Measurements from ENCODE around the gene DEDD2.

Gene DEDD2

GRCh38 chr19:42228641-42229040 is 11.2 kb upstream of the DEDD2 start:
- no peak for DNase-seq (ENCODE audit: low read depth, low spot score)

DNA sequence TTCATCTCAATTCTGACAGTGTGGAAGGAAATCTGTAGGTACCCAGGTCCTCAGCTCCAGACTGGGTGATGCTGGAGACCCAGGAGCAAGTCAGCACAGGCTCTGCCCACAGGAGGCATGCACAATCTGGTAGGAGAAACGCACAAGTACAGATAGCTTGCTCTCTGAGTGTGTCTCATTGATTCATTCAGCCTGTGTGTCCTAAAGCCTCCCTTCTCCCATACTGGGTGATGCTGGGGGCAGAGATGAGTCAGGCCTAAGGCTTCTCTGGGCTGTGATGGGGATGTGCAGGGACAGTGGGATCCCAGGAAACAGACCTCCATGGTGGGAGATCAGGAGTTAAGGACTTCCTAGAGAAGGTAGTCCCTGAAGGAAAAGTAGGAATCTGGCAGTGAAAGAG is 9.4 kb upstream of the DEDD2 start:
- DNase-seq (ENCODE audit: low read depth, low spot score): no peak

DNA sequence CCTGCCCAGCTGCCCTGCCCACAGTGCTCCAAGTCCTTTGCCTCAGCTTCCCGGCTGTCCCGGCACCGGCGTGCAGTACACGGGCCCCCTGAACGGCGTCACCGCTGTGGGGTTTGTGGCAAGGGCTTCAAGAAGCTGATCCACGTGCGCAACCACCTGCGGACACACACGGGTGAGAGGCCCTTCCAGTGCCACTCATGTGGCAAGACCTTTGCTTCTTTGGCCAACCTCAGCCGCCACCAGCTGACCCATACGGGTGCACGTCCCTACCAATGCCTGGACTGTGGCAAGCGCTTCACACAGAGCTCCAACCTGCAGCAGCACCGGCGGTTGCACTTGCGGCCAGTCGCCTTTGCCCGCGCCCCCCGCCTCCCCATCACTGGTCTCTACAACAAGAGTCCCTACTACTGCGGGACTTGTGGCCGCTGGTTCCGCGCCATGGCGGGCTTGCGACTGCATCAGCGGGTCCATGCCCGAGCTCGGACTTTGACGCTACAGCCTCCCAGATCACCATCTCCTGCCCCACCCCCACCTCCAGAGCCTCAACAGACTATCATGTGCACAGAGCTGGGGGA is 8.3 kb upstream of the DEDD2 start:
- DNase-seq (ENCODE audit: low read depth, low spot score): no peak

DNA sequence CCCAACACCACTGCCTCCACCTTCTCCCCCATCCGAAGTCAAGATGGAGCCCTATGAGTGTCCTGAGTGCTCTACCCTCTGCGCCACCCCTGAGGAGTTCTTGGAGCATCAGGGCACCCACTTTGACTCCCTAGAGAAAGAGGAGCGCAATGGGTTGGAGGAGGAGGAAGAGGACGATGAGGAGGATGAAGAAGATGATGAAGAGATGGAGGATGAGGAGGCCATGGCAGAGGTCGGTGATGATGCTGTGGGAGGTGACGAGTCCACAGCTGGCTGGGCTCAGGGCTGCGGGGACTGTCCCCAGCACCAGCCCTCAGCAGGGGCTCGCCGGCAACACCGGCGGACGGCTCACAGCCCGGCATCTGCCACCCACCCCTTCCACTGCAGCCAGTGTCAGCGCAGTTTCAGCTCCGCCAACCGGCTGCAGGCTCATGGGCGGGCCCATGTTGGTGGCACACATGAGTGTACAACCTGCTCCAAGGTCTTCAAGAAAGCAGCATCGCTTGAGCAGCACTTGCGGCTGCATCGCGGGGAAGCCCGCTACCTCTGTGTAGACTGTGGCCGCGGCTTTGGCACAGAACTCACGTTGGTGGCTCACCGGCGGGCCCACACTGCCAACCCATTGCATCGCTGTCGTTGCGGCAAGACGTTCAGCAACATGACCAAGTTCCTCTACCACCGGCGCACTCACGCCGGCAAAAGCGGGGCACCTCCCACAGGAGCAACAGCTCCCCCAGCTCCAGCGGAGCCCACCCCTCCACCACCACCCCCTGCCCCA is 7.7 kb upstream of the DEDD2 start:
- no peak for DNase-seq (ENCODE audit: low read depth, low spot score)

DNA sequence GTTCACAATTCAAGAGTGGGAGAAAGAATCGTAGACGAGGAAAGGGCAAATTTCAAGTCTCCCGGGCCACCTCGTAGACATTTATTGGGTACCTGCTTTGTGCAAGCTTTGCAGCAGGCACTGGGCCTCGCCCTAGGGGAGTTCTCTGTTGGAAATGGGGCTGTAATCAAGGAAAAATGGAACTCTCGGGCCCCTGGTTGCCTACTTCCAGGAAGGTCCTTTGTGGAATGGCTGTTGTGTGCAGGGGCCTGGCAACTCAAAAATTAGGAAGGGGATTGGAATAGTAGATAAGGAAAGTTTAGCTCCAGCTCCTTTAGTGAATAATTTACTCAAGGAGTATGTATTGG is 3.2 kb upstream of the DEDD2 start:
- DNase-seq (ENCODE audit: low read depth, low spot score): no peak

DNA sequence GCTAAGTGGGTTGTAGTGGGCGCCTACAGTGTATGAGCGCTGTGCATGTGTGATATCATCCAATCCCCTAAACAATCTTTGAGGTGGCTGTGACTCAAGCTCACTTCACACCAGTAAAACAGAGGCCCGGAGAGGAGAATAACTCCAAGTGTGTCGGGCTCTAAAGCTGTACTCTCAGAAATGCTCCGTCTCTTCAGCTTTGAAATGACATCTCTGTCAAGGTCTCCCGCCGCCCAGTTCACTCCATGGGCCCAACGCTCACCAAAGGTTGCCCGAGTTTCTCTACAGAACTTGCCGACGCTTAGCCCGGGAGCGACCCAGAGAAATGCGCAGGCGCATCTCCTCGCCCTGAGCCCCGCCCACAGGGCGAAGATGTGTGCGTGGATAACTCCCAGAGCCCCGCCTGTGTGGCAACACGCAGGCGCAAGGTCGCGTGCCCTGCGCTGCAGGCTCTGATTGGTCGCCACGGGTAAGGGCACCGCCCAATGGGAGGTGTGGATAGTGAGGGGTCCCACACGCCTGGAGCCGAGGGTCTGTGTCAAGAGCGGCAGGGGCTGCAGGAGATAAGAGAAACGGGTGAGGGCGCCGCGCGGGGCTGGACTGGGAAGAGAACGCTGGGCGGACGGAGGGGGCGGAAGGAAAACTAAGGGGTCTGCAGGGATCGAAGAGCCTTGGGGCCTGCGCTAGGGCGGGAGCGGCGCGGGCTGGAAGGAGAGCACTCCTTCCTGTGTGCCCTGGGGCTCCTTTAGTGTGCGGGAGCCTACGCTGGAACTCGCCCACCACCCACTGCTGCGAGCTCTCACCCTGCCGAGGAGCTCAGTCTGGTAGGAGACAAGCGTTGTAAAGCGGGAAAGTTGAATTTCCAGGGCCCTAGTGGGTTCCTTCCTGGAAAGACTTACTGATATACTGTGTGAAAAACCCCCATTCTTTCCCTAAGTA is 2.6 kb upstream of the DEDD2 start, which contains the start of gene ZNF526:
Gene ZNF526 (plus strand): TSS at position 501 of the 939 bp plus-strand sequence. CDS start 4,092 bp downstream, outside the sequence.
- peak; percentile 96 for DNase-seq (ENCODE audit: low read depth, low spot score)

GRCh38 chr19:42216653-42217519 is 591 bp downstream of the DEDD2 start:
- no peak for DNase-seq (ENCODE audit: low read depth, low spot score)

DNA sequence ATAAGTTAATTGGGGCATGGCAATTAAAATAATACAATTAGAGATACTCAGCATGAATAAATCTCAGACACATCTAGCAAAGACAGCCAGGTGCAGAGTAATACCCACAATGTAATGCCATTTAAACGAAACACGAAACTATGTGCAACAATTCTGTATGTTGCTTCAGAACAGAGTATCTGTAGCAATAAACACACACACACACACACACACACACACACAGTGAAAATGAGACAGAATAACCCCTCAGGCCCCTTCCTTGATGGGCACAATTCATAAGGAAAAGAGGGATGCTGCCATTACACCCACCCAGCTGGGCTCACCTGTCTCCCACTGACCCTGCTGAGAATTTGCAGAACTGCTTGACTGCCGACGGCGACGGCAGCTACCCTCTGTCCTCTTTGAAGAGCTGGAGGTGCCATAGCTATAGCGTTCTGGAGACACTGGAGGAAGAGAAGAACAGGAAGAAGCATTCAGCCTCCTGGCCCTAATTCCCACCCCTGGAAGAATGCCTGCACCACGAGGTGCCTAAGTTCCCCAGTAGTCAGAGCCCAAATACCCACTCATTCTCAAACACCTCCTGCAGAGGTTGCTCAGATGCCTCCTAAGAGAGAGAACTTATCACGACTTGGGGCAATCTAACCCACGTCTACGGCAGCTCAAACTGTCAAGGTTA is 2.5 kb downstream of the DEDD2 start:
- no peak for DNase-seq (ENCODE audit: low read depth, low spot score)

GRCh38 chr19:42212886-42213285 is 4.6 kb downstream of the DEDD2 start:
- DNase-seq (ENCODE audit: low read depth, low spot score): no peak

- no peak for DNase-seq (ENCODE audit: low read depth, low spot score)
Observed at GRCh38 chr19:42208612-42209011, 8.9 kb downstream of the DEDD2 start.

GRCh38 chr19:42207767-42208271 is 9.7 kb downstream of the DEDD2 start:
- no peak for DNase-seq (ENCODE audit: low read depth, low spot score)

DNA sequence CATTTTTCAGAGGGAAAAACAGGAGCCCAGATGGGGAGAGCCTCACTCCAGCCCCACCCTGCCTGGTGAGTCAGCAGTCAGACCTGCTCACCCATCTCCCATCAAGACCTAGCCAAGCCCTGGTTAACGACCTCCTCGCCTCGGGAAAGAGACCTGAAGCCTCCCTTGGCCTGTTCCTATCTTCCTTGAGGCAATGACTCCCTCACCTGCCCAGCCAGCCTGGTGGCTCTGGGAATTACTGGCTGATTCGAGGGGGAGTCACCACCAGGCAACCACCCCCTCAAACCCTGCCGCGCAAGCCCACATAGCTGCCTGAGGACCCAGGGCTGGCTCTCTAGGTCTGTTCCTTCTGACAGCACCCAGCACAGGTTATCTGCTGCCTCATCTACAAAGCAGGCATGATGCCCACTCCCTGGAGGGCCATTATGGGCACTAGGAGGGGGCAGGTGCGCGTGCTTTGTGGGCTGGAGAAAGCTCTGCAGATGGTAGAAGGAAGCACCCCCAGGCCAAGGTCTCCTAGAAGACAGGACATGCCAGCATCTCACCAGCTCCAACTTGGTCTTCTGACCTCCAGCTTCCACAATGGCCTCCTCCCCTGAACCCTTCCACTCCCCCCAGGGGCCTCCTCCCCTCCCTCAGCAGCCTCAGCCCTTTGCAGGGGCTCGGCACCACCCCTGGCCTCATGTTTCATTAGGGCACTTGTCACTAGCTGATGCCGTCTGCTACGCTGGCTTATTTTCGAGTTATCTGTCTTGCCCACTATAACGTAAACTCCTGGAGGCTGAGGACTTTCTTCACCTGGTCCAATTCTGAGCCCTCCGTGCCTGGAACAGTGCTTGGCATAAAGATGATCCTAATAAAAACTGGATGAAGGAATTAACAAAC is 10.4 kb downstream of the DEDD2 start:
- DNase-seq (ENCODE audit: low read depth, low spot score): no peak

DNA sequence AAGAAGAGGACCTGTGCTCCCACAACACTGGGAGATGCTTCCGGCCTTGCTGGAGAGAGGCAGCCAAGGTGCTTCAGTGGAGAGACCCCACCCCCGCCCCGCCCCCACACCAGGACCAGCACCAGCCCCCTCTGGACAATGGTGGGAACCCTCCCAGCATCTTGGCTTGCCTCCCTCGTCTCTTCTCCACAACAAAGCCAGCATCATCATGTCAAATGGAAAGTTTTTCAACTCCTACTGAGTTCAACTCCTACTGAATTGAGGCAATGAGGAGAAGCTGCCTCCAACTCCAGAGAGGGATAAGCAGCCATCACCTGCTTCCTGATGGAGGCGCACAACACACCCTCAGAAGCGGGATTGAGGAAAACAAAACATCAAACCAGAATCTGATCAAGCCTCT is 12.8 kb downstream of the DEDD2 start:
- DNase-seq (ENCODE audit: low read depth, low spot score): no peak

DNA sequence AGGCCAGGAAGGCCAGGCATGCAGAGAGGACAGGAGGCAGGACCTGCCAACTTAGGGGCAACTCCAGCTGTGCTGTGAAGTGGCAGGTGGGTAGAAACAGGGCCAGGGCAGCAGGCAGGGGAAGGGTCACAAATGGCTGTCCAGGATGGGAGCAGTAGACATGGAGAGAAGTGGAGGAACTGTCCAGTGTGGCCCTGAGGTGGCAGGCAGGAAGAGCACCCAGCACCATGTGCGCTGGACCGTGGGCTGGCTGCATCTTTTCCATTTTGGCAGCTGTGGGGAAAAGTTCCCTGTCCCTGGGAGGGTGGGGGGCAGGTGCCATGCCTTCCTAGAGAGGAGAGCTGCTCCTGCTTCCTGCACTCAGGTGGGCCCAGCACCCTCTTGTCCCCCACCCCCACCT is 13.8 kb downstream of the DEDD2 start:
- DNase-seq (ENCODE audit: low read depth, low spot score): no peak

GRCh38 chr19:42202290-42202880 is 15.1 kb downstream of the DEDD2 start:
- no peak for DNase-seq (ENCODE audit: low read depth, low spot score)

GRCh38 chr19:42201489-42202289 is 15.8 kb downstream of the DEDD2 start:
- no peak for DNase-seq (ENCODE audit: low read depth, low spot score)

DNA sequence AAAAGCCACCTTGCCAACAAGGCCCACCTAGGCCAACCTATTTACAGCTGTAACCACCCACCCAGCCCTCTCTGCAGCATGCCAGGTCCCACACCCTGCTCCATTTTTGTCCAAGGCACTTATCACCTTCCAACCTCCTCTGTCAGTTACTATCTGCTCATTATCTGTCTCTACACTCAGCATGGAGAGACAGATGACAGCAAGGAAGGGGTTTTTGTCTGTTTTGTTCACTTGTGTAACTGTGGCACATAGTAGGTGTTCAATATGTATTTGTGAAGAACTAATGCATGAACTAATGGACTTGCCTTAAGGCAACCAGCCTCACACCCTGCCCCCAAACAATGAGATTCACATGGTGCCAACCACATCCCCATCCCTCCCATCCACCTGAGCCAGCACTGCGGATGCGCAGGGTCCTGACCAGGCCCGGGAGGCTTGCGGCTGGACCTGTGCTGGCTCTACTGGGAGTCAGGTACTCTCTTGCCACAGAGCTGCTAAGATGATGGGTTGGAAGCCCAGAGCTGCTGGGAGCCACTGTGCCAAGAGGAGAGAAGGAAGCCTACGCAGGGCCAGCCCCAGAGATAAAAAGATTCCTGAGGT is 17.3 kb downstream of the DEDD2 start:
- no peak for DNase-seq (ENCODE audit: low read depth, low spot score)

All from activated CD4-positive, CD25-positive, alpha-beta regulatory T cell treated with anti-CD3 and anti-CD28 coated beads, Interleukin-2, amount 50 U/mL, for 16 hours (primary cell).